MM.1S (cell line): ENCODE results near the gene CYB561A3.

Experiments used
- DNase-seq: peaks from one replicate; pipeline ENCODE4 v3.0.0-alpha.2; 2015
- H2AFZ ChIP-seq: fragments of 300-600 bp; sonication (generic); 2 replicates; pipeline ENCODE4 v1.6.0; 2016; ENCODE audit warnings: antibody characterized with exemption, low read length
- H3F3A ChIP-seq: fragments of 300-600 bp; sonication (generic); 2 replicates; pipeline ENCODE4 v1.6.1; 2016; ENCODE audit warnings: mild to moderate bottlenecking, antibody characterized with exemption, low read length, moderate library complexity, mixed read lengths; ENCODE audit not compliant: insufficient read depth
- H3K27ac ChIP-seq: fragments of 300-600 bp; sonication (generic); 2 replicates; pipeline ENCODE4 v1.5.1; 2016; ENCODE audit warnings: mild to moderate bottlenecking, low read length
- H3K27me3 ChIP-seq: fragments of 300-600 bp; sonication (generic); replicated peaks from 2 replicates; pipeline ENCODE4 v1.6.0; 2016; ENCODE audit warnings: low read length; ENCODE audit not compliant: insufficient read depth
- H3K36me3 ChIP-seq: fragments of 300-600 bp; sonication (generic); replicated peaks from 2 replicates; pipeline ENCODE4 v1.6.1; 2016; ENCODE audit warnings: mild to moderate bottlenecking, low read length, mixed read lengths; ENCODE audit not compliant: insufficient read depth
- H3K4me1 ChIP-seq: fragments of 300-600 bp; sonication (generic); 2 replicates; pipeline ENCODE4 v1.6.1; 2016; ENCODE audit warnings: low read length, mixed read lengths
- H3K4me2 ChIP-seq: fragments of 300-600 bp; sonication (generic); 2 replicates; pipeline ENCODE4 v1.6.0; 2016; ENCODE audit warnings: low read depth, low read length
- H3K4me3 ChIP-seq: fragments of 300-600 bp; sonication (generic); 2 replicates; pipeline ENCODE4 v1.5.1; 2016; ENCODE audit warnings: low read length, mixed read lengths
- H3K79me2 ChIP-seq: fragments of 300-600 bp; sonication (generic); 2 replicates; pipeline ENCODE4 v1.6.1; 2016; ENCODE audit warnings: mixed run types, low read length, mixed read lengths
- H3K9ac ChIP-seq: fragments of 300-600 bp; sonication (generic); 2 replicates; pipeline ENCODE4 v1.6.1; 2016; ENCODE audit warnings: low read length, mixed read lengths
- H3K9me2 ChIP-seq: fragments of 300-600 bp; sonication (generic); replicated peaks from 2 replicates; pipeline ENCODE4 v1.6.1; 2016; ENCODE audit warnings: mild to moderate bottlenecking, low read length, mixed read lengths; ENCODE audit not compliant: insufficient read depth
- H3K9me3 ChIP-seq: fragments of 300-600 bp; sonication (generic); replicated peaks from 2 replicates; pipeline ENCODE4 v1.6.1; 2016; ENCODE audit warnings: mild to moderate bottlenecking, low read length, mixed read lengths; ENCODE audit not compliant: insufficient read depth
- H4K20me1 ChIP-seq: fragments of 300-600 bp; sonication (generic); 2 replicates; pipeline ENCODE4 v1.6.1; 2016; ENCODE audit warnings: mild to moderate bottlenecking, low read length, moderate library complexity, mixed read lengths; ENCODE audit not compliant: insufficient read depth
- CTCF ChIP-seq: fragments of 300-600 bp; sonication (generic); IDR thresholded peaks from 2 replicates; pipeline ENCODE4 v1.5.1; 2016; ENCODE audit warnings: antibody characterized with exemption, low read length, mixed read lengths
- EZH2 ChIP-seq: fragments of 300-600 bp; sonication (generic); optimal IDR thresholded peaks from 2 replicates; pipeline ENCODE3; 2017; ENCODE audit warnings: low read depth, mild to moderate bottlenecking, antibody characterized with exemption, low read length, mixed read lengths
- EZH2phosphoT487 ChIP-seq: fragments of 300-600 bp; sonication (generic); IDR thresholded peaks from 2 replicates; pipeline ENCODE4 v1.6.1; 2018; ENCODE audit warnings: antibody characterized with exemption, low read length

The CYB561A3 gene

GRCh38 chr11:61327669-61328071 is 34.0 kb downstream of the CYB561A3 start:
- TF ChIP-seq EZH2 = no peak
- TF ChIP-seq EZH2phosphoT487 = no peak
- TF ChIP-seq CTCF = no peak
- Histone ChIP-seq H3K9me2 (no peaks in the 10 kb centered on the region), H3K4me1 (peaks cover 8% of the 10 kb centered on the region; the same call in 1 of the 2 replicates), H3K27me3 (no peaks in the 10 kb centered on the region), H3K27ac (no peak overlapping the region), H2AFZ (no peak overlapping the region), H3K4me3 (no peak overlapping the region), H3K79me2 (peaks cover 76% of the 10 kb centered on the region), H3K9ac (no peak overlapping the region), H3K36me3 (peaks cover 20% of the 10 kb centered on the region; the same call in 1 of the 2 replicates), H3K9me3 (no peaks in the 10 kb centered on the region), H3K4me2 (no peak overlapping the region), H4K20me1 (0 out of 2 replicates have a peak, but pooled peaks cover 11% of the 10 kb centered on the region), H3F3A (no peaks in the 10 kb centered on the region)
- DNase-seq = no peak

GRCh38 chr11:61325649-61326414 is 35.9 kb downstream of the CYB561A3 start:
- H3K36me3 ChIP-seq = peaks cover 25% of the 10 kb centered on the region; the same call in 1 of the 2 replicates
- DNase-seq = no peak

GRCh38 chr11:61315260-61315659 is 46.4 kb downstream of the CYB561A3 start:
- H4K20me1 ChIP-seq = no peaks in the 10 kb centered on the region
- no peak for DNase-seq
- no peak overlapping the region for H2AFZ ChIP-seq
- no peak overlapping the region for H3K9ac ChIP-seq
- TF ChIP-seq EZH2 (no peak), EZH2phosphoT487 (no peak), CTCF (no peak)
- no peak overlapping the region for H3K27ac ChIP-seq
- H3K79me2 ChIP-seq = no peaks in the 10 kb centered on the region
- H3F3A ChIP-seq = no peaks in the 10 kb centered on the region
- H3K9me3 ChIP-seq = no peaks in the 10 kb centered on the region
- H3K4me3 ChIP-seq = no peak overlapping the region
- H3K27me3 ChIP-seq = no peaks in the 10 kb centered on the region
- no peak overlapping the region for H3K4me2 ChIP-seq
- H3K36me3 ChIP-seq = peaks cover 23% of the 10 kb centered on the region
- no peaks in the 10 kb centered on the region for H3K4me1 ChIP-seq
- H3K9me2 ChIP-seq = no peaks in the 10 kb centered on the region

More at GRCh38 chr11:61325649-61326414, 35.9 kb downstream of the CYB561A3 start:
- Histone ChIP-seq H3K4me2 (no peak overlapping the region), H3K79me2 (peaks cover 58% of the 10 kb centered on the region), H3K27me3 (no peaks in the 10 kb centered on the region), H3K9ac (no peak overlapping the region), H3K9me3 (no peaks in the 10 kb centered on the region), H3K4me1 (no peaks in the 10 kb centered on the region), H3K4me3 (no peak overlapping the region), H4K20me1 (0 out of 2 replicates have a peak, but pooled peaks cover 11% of the 10 kb centered on the region), H2AFZ (no peak overlapping the region), H3K9me2 (no peaks in the 10 kb centered on the region), H3K27ac (no peak overlapping the region), H3F3A (no peaks in the 10 kb centered on the region)
- TF ChIP-seq EZH2 (no peak), EZH2phosphoT487 (no peak), CTCF (no peak)
